ENCODE results near the gene ARCN1.

- TF ChIP-seq, protein P1, sequence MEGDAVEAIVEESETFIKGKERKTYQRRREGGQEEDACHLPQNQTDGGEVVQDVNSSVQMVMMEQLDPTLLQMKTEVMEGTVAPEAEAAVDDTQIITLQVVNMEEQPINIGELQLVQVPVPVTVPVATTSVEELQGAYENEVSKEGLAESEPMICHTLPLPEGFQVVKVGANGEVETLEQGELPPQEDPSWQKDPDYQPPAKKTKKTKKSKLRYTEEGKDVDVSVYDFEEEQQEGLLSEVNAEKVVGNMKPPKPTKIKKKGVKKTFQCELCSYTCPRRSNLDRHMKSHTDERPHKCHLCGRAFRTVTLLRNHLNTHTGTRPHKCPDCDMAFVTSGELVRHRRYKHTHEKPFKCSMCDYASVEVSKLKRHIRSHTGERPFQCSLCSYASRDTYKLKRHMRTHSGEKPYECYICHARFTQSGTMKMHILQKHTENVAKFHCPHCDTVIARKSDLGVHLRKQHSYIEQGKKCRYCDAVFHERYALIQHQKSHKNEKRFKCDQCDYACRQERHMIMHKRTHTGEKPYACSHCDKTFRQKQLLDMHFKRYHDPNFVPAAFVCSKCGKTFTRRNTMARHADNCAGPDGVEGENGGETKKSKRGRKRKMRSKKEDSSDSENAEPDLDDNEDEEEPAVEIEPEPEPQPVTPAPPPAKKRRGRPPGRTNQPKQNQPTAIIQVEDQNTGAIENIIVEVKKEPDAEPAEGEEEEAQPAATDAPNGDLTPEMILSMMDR (IDR thresholded peaks at IDR 0.05), result no peak
- TF ChIP-seq POLR2A (IDR thresholded peaks at IDR 0.05) (no peak), EP300 (IDR thresholded peaks at IDR 0.05) (no peak), POLR2AphosphoS5 (IDR thresholded peaks at IDR 0.05) (no peak)
Measured at GRCh38 chr11:118532091-118532490, 40.1 kb upstream of the ARCN1 start.

All from upper lobe of left lung (tissue), 4 donors.